Erythroblast (primary cell): Measurements from ENCODE around the gene PRKAG3.
"Not testable (repeated sequence)": the region's sequence is repeated elsewhere in the genome, so short reads cannot be mapped to it uniquely, and the experiment has no call there.

Experiments used
- DNase-seq, 2 experiments: peaks; one replicate each; lab custom pipeline; 2025; lab: John Stamatoyannopoulos, UW
- GATA1 ChIP-seq: IDR thresholded peaks from 2 replicates; pipeline ENCODE4 v1.6.1; 2011; ENCODE audit warnings: low read depth, mild to moderate bottlenecking, control low read depth, low read length, moderate library complexity
- POLR2A ChIP-seq: IDR thresholded peaks from 2 replicates; pipeline ENCODE4 v1.6.1; 2011; ENCODE audit warnings: mild to moderate bottlenecking, low read length

The PRKAG3 gene

DNA sequence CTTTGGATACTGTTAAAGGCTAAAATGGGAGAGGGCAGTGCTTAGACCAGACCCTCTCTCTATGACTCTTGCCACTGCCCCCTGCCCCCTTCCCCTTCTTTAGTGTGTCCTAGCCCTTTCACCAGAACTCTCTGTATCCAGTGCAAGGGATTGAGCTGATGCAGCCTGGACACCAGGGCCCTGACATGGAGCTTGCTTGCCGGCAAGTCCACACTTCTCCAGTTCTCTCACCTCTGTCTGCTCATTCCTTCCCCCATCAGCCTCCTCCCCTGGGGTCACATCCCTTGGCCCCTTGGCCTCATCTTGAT lies 26.5 kb upstream of the PRKAG3 start:
- no peak for DNase-seq
- TF ChIP-seq POLR2A (no peak), GATA1 (no peak)

DNA sequence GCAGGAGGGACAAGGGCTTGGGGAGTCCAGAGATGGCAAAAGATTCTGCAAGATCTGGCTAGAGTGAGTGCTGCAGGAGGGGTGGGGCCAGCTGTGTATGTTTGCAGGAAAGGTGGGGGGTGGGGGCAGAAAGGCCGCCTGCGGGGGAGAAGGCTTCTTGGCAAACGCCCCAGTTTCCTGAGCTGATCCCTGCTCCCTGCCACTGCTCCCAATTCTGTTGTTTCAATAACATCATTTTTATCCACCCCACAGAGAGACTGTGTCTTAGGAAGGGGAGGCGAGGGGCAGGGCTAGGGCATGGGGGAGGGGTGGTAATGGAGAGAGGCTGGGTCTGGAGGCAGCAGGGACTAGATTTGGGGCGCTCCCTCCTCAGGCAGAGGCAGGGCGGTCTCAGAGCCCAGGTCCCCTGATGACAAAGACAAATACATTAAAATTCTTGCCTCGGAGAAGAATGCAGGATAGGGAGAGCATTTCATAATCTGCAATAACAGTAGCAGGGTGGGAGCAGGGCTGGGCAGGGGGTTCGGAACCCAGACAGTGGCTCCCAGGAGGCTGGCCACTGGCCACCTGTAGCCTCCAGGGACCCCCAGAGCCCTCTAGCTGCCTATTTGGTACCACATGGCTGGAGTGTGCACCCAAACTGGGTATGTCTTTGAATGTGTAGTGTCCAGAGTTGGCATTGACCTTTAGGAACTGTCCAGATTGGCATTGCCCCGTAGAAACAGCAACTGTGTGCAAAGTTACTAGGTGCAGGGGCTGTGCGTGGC lies 26.0 kb upstream of the PRKAG3 start:
- TF ChIP-seq POLR2A (no peak), GATA1 (no peak)
- no peak for DNase-seq

DNA sequence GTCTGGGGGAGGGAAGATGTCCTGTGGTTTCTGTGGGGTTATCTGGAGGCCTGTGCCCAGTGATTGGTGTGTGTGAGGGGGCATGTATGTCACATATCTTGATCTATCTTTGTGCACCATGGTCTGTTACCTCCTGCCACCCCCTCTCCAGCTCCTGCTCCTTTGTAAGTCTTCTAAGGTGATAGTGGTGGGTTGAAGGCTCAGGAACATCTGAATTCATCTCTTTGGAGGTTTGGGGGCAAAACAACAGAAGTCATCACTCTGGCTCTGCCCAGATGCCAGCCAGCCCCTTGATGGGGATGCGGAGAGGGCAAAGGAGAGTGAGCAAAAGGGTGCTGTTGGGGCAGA lies 25.3 kb upstream of the PRKAG3 start:
- no peak for DNase-seq
- TF ChIP-seq GATA1 (no peak), POLR2A (no peak)

DNA sequence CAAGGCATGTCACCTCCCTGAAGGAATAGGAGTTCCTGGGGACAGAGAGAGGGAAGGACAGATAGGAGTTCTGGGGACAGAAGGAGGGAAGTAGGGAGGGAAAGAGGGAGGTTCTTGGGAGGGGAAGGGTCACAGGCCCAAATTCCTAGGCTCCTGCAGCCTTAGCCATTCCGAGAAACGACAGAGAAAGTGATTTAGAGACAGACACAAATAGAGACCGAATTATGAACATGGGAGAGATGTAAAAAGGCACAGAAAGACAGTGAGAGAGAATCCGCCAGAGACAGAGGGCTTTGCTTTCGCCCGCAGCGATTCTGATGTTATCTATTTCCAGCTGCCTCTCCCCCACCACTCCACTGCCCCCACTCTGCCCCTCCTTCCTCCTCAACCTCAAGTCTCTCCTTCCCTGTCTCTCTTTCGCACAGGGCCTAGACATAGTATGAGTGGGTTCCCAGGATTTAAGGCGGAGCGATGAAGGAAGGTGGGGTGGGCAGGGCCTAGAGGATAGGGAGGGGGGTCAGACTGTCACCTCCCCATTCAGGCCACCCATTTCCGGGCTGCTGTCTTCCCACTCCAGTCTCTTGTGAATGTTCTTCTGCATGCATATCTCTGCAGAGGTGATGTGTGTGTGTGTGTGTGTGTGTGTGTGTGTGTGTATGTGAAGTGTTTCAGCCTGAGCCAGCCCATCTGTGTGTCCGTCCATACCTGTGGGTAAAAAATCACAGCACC lies 24.7 kb upstream of the PRKAG3 start:
- no peak for TF ChIP-seq GATA1
- TF ChIP-seq POLR2A: no peak
- no peak for DNase-seq

DNA sequence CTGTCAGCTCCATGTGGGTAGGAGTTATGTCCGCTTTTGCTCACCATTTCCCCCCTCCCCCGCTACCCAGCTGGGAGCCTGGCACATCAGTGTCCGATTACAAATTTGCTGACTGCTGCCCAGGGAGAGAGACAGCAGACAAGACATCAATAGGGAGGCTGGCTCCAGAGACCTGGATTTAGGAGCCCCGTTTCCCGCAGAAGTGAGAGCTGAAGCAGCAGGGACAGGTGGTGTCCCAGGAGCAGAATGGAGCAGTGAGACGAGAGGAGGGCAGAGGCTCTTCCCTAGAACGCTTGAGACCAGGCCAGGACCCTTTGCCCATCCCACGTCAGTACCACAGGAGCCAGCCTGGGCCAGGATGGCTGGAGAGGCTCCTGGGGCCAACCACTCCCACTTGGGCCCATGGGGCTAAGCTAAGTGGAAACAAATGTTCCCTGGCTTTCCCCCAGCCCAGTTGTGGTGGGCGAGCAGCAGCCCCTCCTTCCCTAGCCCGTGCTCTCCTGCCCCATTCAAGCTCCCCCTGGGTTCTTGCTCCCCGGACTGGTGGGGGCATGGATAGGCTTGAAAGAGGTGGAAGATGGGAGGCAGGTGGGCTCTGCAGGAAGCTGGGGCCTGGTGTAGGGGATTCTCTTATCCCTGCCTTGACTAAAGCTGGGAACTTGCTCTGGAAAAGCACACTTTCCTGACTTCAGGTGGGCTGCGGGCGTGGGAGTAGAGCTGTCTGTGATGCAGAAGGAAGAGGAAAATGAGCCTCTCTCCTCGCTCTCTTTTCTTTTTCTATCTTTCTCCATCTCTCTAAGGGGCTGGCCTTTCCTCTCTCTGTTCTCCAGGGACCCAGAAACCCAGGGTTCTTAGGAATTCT lies 23.9 kb upstream of the PRKAG3 start:
- TF ChIP-seq POLR2A: no peak
- no peak for TF ChIP-seq GATA1
- DNase-seq: no peak

DNA sequence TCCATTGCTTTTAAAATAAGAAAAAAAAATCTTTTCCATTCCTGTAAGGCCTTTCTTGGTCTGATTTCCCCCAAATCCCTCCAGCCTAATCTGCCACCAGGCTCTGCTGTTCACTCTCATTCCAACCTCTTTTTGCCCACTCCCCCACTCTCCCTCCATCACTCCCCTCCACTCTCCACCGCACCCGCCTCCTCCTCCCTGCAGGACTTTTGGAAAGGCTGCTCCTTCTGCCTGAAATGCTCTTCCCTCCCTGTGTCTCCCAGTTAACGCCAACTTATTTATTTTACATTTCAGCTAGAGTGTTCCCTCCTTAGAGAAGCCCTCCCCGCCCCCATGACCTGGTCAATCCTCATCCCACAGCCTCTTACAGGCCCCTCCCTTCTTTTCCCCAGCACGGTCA lies 23.3 kb upstream of the PRKAG3 start:
- TF ChIP-seq POLR2A (no peak), GATA1 (no peak)
- no peak for DNase-seq

DNA sequence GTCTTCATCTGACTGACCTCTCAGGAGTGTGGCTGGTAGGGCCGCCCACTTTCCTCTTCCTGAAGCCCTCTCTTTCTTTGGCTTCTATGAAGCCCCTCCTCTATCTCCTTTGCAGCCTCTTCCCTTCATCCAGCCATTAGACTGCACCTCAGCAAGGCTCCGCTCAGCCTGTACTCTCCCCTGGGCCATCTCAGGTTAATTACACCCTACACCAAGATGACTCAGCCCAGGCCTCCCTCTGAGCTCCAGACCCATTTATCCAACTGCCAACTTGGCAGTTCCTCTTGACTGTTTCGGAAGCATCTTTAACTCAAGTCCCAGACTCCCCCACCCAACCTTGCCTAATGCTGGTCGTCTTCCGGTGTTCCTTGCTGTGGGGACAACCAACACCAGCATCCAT lies 22.2 kb upstream of the PRKAG3 start:
- DNase-seq: no peak
- TF ChIP-seq POLR2A: no peak
- TF ChIP-seq GATA1: no peak

DNA sequence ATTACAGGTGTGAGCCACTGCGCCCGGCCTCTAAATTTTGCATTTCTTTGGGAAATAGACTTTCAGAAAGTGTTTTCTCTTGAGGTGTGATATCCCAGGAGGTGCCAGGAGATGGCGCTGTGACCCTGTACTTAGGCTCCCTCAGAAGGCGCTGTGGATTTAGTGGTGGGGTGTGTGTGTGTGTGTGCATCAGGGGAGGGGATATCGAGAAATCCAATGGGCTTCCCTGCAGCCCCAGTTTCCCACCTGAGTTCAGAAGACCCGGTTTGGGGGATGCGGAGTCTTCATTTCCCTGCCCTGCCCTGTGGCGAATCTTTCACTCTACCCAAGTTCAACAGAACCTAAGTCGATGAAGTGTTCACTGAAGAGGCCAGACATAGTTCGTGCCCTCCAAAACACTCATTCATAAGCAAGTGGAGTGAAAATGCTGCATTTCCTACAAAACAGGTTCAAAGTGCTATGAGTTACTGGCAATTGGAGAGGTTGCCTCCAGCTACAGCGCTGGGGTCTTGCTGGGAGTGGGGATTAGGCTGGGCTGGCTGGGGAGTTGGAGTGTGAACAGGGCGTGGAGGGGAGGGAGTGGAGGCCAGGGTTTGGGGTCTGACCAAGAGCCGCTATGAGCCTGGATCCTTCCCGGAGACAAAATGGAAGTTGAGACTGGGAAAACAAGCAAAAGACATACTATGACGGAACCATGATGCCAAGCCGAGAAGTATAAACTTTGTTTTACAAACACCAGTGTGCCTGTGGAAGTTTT lies 21.5 kb upstream of the PRKAG3 start:
- TF ChIP-seq POLR2A: no peak
- TF ChIP-seq GATA1: no peak
- DNase-seq: peak; percentile 62 to 74

DNA sequence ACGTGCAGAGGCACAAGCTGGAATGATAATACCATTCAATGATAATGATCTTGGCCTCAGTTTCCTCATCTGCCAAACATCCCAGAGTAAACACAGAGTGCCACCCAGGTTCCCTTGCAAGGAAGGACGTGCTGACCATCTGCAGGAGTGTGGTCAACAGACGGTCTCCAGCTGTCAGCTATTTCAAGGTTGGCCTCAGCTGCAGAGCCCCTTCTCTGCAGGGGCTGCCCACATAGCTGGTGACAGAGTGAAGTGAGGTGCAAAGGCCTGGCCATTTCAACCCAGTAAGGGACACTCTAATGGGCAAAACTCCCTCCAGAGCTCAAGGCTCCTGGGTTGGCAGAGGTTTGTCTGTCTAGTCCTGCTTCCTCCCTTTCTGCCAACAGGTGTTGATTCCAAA lies 19.7 kb upstream of the PRKAG3 start:
- TF ChIP-seq POLR2A: no peak
- no peak for TF ChIP-seq GATA1
- no peak for DNase-seq

DNA sequence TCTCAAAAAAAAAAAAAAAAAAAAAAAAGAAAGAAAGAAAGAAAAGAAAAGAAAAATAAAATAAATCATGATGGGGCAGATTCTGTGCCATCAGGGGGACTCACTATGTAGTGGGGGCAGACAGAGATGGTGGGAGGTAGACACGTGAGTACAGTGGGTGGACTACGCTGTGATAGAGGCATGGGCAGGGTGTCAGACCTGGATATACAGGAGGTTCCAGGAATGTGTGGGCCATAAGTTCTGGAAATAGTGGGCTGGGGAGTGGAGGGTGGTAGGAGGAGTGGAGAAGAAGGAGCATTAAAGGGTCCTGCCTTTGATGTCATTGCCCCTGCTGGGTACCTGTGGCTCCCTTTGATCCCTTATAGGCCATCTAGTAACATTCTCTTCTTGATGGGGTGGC lies 19.2 kb upstream of the PRKAG3 start:
- no peak for DNase-seq
- TF ChIP-seq POLR2A: no peak

DNA sequence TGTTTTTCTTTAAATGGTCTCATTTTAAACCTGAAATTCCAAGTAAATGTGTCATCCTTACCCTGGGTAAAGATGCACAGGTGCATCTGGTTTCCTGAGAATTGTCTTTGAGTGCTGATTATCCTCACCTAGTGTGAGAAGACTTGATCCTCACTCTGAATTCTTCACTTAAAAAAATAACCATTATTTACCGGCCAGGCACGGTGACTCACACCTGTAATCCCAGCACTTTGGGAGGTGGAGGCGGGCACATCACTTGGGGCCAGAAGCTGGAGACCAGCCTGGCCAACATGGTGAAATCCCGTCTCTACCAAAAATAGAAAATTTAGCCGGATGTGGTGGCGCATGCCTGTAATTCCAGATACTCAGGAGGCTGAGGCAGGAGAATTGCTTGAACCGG lies 18.1 kb upstream of the PRKAG3 start:
- TF ChIP-seq GATA1 (no peak), POLR2A (no peak)
- no peak for DNase-seq

DNA sequence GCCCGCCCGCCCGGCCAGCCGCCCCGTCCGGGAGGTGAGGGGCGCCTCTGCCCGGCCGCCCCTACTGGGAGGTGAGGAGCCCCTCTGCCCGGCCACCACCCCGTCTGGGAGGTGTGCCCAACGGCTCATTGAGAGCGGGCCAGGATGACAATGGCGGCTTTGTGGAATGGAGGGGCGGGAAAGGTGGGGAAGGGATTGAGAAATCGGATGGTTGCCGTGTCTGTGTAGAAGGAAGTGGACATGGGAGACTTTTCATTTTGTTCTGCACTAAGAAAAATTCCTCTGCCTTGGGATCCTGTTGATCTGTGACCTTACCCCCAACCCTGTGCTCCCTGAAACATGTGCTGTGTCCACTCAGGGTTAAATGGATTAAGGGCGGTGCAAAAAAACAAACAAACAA lies 15.4 kb upstream of the PRKAG3 start:
- not testable (repeated sequence) for DNase-seq

DNA sequence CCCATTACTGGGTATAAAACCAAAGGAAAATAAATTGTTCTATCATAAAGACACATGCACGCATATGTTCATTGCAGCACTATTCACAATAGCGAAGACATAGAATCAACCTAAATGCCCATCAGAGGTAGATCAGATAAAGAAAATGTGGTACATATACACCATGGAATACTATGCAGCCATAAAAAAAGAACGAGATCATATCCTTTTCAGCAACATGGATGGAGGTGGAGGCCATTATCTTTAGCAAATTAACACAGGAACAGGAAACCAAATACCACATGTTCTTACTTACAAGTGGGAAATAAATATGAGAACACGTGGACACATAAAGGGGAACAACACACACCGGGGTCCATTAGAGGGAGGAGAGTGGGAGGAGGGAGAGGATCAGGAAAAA lies 12.7 kb upstream of the PRKAG3 start:
- DNase-seq: not testable (repeated sequence)

DNA sequence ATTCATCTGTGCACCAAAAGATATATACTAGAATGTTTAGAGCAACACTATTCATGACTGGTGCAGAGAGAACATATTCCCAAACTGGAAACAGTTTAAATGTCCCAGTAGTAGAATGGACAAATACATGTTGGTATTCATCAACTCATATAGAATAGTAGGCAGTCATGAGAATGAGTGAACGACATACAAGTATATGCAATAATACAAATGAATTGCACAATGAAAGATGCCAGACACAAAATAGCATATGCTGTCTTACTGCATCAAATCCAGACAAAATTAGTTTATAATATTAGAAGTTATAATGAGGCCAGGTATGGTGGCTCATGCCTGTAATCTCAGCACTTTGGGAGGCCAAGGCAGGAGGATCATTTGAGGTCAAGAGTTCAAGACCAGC lies 8.3 kb upstream of the PRKAG3 start:
- DNase-seq: no peak
- TF ChIP-seq GATA1 (no peak), POLR2A (no peak)
